Stomach (tissue), 4 donors: ENCODE results near the gene M1AP.

Source experiments
- CTCF ChIP-seq, 7 experiments: fragments of 450-650 bp in 4 of 7; fragments of 200-600 bp in 3 of 7; sonication (generic) in 3 of 7; IDR thresholded peaks; one replicate each; pipeline ENCODE4 v1.5.1; 2016 to 2019; ENCODE audit warnings: antibody characterized with exemption in 7 of 7, control low read depth in 2 of 7, mild to moderate bottlenecking in 1 of 7
- POLR2A ChIP-seq, 4 donors: fragments of 450-650 bp; IDR thresholded peaks; one replicate each; pipeline ENCODE4 v1.6.1; 2016; ENCODE audit warnings: antibody characterized with exemption in 4 of 4, control low read depth in 2 of 4, mild to moderate bottlenecking in 1 of 4, moderate library complexity in 1 of 4
- POLR2AphosphoS5 ChIP-seq, 3 donors: sonication (generic); formaldehyde crosslinking; IDR thresholded peaks; one replicate each; pipeline ENCODE4 v1.6.1; 2016; ENCODE audit warnings: antibody characterized with exemption in 3 of 3

GRCh38 chr2:74525717-74526648, 122.1 kb downstream of the M1AP start, which contains the start of gene DQX1:
- TF ChIP-seq CTCF (IDR thresholded peaks at IDR 0.05), result no peak
- no peak for TF ChIP-seq POLR2A (IDR thresholded peaks at IDR 0.05)
- peak in 1 of 3 donors; percentile 23 for TF ChIP-seq POLR2AphosphoS5 (IDR thresholded peaks at IDR 0.05)
